ENCODE measurements around the gene HS3ST5.

The HS3ST5 gene

DNA sequence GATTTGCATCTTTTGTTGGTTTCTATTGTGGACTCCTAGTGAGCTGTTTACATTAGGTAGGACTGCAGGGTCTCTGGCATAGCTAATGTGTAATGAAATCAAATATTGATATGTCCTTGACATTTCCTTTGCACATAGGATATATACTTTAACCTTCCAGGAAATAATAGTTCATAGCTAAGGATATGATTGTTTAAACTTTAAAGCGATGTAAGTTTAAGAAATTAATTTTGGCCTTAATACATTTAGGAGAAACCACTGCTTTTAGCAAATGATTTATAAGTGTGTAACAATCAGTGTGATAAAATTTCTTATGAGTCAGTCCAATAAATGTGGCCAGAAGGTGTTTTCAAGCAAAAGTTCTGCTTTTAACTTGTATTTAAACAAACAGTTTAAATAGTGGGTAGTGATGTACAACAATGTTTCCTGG is 171.8 kb downstream of the HS3ST5 start:
- ChIA-PET CTCF (no interaction called here), POLR2A (no interaction called here)
- no peak for DNase-seq (ENCODE audit: extremely low spot score)
- TF ChIP-seq SP1 (IDR thresholded peaks at IDR 0.05) = no peak

DNA sequence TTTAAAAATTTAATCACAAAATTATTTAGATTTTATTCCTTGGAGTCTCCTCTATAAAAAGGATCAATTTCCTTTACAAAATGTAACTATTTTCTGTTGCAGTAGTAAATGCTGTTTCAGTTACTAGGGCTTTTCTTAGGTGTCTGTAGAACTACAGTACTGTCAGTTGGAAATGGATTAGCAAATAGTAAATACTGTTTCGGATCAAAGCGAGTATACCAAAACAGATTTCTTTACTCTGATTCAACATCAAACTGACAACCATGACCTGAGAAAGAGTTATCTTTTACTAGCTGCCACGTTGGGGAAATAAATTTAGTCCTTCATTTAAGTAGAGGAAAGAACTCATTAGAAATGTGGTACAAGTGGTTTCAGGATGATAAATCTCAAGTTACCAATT is 172.5 kb downstream of the HS3ST5 start:
- POLR2A ChIA-PET = no interaction called here
- no peak for DNase-seq (ENCODE audit: extremely low spot score)

DNA sequence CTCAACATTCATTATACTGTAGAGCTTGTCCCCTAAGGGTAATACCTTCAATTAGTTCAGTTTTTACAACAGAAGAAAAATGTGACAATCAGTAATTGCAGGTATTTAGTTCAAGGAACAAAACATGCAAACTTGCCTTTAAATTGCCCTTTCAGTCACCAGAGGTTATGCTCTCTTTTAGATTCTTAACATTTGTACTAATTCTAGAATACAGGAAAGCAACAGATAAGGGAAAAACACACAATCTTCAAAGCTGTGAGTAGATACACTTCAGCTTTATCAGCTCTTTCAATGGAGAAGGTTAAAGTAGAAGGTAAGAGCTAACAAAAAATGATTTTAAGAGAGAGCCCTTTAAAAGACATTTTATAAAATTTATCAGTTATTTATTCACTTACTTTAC is 173.1 kb downstream of the HS3ST5 start:
- TF ChIP-seq L3MBTL2 (conservative IDR thresholded peaks at IDR 0.05) (no peak), FOXM1 (IDR thresholded peaks at IDR 0.05; ENCODE audit: borderline replicate concordance) (no peak), LEF1 (IDR thresholded peaks at IDR 0.05; ENCODE audit: borderline replicate concordance) (no peak), ZNF384 (IDR thresholded peaks at IDR 0.05) (no peak), FOXA1 (IDR thresholded peaks at IDR 0.05) (no peak), NFRKB (IDR thresholded peaks at IDR 0.05) (no peak), SUZ12 (IDR thresholded peaks at IDR 0.05) (no peak), TARDBP (IDR thresholded peaks at IDR 0.05) (no peak), ARNT (IDR thresholded peaks at IDR 0.05) (no peak), FOXK2 (IDR thresholded peaks at IDR 0.05) (no peak), ELF4 (IDR thresholded peaks at IDR 0.05) (no peak), SP1 (IDR thresholded peaks at IDR 0.05) (no peak), BHLHE40 (IDR thresholded peaks at IDR 0.05; ENCODE audit: borderline replicate concordance) (no peak), CTBP1 (IDR thresholded peaks at IDR 0.05; ENCODE audit: borderline replicate concordance) (no peak)
- TF ChIP-seq, protein P1, sequence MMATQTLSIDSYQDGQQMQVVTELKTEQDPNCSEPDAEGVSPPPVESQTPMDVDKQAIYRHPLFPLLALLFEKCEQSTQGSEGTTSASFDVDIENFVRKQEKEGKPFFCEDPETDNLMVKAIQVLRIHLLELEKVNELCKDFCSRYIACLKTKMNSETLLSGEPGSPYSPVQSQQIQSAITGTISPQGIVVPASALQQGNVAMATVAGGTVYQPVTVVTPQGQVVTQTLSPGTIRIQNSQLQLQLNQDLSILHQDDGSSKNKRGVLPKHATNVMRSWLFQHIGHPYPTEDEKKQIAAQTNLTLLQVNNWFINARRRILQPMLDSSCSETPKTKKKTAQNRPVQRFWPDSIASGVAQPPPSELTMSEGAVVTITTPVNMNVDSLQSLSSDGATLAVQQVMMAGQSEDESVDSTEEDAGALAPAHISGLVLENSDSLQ (IDR thresholded peaks at IDR 0.05) = no peak
- ChIA-PET POLR2A (no interaction called here), CTCF (no interaction called here)
- DNase-seq (ENCODE audit: extremely low spot score) = no peak

More for the DNA sequence above, 172.5 kb downstream of the HS3ST5 start:
- no peak for TF ChIP-seq BHLHE40 (IDR thresholded peaks at IDR 0.05; ENCODE audit: borderline replicate concordance)
- CTCF ChIA-PET = no interaction called here

DNA sequence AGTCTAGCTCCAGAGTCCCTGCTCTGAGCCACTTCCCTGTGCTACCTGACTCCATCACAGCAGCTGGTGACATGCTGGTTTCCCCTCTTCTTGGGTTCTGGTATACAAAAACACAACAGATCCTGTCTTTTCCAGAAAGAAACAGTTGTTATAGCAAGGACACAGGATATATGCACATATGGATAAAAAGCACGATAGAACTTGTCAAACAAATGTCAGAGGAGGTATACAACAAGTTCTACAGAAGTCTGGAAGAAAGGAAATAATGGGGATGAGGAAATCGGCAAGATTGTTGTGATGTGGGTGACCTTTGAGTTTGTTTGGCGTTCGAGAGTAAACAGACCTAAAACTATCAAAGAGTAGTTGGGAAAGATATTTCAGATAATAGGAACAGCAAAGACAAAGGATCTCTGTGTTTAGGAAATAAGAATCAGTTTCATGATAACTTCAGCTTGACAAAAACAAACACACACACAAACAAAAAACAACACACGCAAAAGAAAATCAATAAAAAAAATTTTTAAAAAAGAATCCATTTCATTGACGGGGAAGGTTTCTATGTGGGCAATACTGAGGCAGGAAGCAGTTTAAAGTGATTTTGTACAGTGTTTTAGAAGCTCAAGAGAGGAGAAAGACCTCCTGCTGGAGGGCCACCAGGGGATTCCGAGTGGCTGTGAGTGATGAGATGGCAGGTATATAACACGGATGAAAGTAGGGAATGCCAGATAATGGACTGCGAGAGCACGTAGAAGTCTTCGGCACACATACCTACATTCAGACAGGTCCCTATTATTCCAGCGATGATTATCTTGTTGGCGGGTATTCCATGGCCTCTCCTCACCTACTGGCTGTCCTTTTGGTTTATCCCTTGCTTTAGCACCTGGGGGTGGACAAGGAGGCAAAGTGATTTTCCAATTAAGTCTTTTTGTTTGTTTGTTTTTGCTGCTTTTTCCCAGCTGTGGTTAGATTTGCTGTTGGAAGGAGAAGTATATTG is 174.9 kb downstream of the HS3ST5 start:
- ChIA-PET POLR2A (no interaction called here), CTCF (interaction anchor here (1.3 kb wide), 1 partner anchor 137 kb away, joined by 3 read pairs; no protein-coding TSS in a partner anchor)
- TF ChIP-seq FOXM1 (IDR thresholded peaks at IDR 0.05; ENCODE audit: borderline replicate concordance) (no peak), LEF1 (IDR thresholded peaks at IDR 0.05; ENCODE audit: borderline replicate concordance) (no peak), ZNF384 (IDR thresholded peaks at IDR 0.05) (no peak), ARNT (IDR thresholded peaks at IDR 0.05) (no peak), SP1 (IDR thresholded peaks at IDR 0.05) (no peak), FOXA1 (IDR thresholded peaks at IDR 0.05) (no peak), CTBP1 (IDR thresholded peaks at IDR 0.05; ENCODE audit: borderline replicate concordance) (no peak), NFRKB (IDR thresholded peaks at IDR 0.05) (no peak), TARDBP (IDR thresholded peaks at IDR 0.05) (no peak), BHLHE40 (IDR thresholded peaks at IDR 0.05; ENCODE audit: borderline replicate concordance) (no peak), ELF4 (IDR thresholded peaks at IDR 0.05) (no peak), HDGF (IDR thresholded peaks at IDR 0.05; ENCODE audit: borderline replicate concordance) (no peak), SUZ12 (IDR thresholded peaks at IDR 0.05) (no peak), FOXK2 (IDR thresholded peaks at IDR 0.05) (no peak), L3MBTL2 (conservative IDR thresholded peaks at IDR 0.05) (no peak)
- TF ChIP-seq, protein P1 (IDR thresholded peaks at IDR 0.05) = no peak
- DNase-seq (ENCODE audit: extremely low spot score) = peak; percentile 13

DNA sequence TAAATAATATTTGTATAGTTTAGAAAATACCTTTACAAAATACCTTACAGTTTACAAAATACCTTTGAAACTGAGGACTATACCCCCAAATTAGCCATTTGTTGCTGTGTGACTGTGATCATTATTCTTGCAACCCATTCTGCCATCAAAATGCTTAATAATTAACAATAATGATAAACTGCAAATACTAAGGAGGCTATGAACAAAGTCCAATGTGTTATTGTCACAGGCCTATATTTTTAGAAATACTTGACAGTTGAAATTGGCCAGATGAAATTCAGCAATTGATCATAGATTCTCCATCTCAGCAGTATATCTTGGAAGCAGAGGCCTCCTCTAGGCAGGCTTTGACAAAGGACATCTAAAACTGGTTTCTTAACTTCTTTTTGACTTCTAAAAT is 178.6 kb downstream of the HS3ST5 start:
- no peak for DNase-seq (ENCODE audit: extremely low spot score)
- ChIA-PET CTCF (no interaction called here), POLR2A (no interaction called here)
- TF ChIP-seq, protein P1 (IDR thresholded peaks at IDR 0.05) = no peak
- TF ChIP-seq BHLHE40 (IDR thresholded peaks at IDR 0.05; ENCODE audit: borderline replicate concordance) = no peak
- no peak for TF ChIP-seq ZNF384 (IDR thresholded peaks at IDR 0.05)
- TF ChIP-seq ARNT (IDR thresholded peaks at IDR 0.05) = no peak

DNA sequence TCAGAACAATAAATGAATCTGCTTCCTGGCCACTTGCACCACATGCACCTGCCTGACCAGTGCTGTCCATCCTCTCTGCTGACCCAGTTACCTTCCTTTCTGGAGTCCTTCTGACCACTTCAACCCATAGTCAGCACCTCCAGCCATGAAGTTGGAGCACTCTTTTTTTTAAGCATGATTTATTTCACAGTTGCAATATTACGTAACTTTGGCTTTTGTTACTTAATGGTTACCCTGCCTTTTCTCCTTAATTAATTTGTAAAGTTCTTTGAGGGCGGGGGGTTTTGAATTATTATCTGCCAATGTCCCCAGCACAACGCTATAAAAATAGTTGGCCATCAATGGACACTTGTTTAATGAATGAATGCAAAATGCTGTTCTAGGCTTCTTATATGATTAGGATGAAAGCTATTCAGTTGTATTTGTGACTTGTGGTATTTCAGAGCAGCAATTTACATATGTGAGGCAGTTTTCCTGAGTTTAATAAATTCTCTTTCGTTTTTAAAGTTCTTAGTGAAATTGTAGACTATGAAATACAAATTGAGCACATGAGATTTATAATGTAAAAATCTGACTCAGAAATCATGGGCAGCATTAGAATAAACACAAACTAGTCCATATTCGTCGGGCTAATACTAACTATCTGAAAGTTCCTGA is 180.0 kb downstream of the HS3ST5 start:
- no peak for DNase-seq (ENCODE audit: extremely low spot score)
- ChIA-PET CTCF (no interaction called here), POLR2A (no interaction called here)
- TF ChIP-seq HDGF (IDR thresholded peaks at IDR 0.05; ENCODE audit: borderline replicate concordance) = no peak
- no peak for TF ChIP-seq L3MBTL2 (conservative IDR thresholded peaks at IDR 0.05)
- TF ChIP-seq SP1 (IDR thresholded peaks at IDR 0.05) = no peak
- TF ChIP-seq LEF1 (IDR thresholded peaks at IDR 0.05; ENCODE audit: borderline replicate concordance) = no peak
- TF ChIP-seq ZNF384 (IDR thresholded peaks at IDR 0.05) = no peak
- no peak for TF ChIP-seq BHLHE40 (IDR thresholded peaks at IDR 0.05; ENCODE audit: borderline replicate concordance)
- no peak for TF ChIP-seq SUZ12 (IDR thresholded peaks at IDR 0.05)
- no peak for TF ChIP-seq FOXM1 (IDR thresholded peaks at IDR 0.05; ENCODE audit: borderline replicate concordance)
- no peak for TF ChIP-seq ARNT (IDR thresholded peaks at IDR 0.05)
- TF ChIP-seq NFRKB (IDR thresholded peaks at IDR 0.05) = no peak
- no peak for TF ChIP-seq CTBP1 (IDR thresholded peaks at IDR 0.05; ENCODE audit: borderline replicate concordance)
